ENCODE measurements around the gene TOMM34.

- TF ChIP-seq CTCF (conservative IDR thresholded peaks at IDR 0.05 in 1 of 2, IDR thresholded peaks at IDR 0.05 in 1 of 2; ENCODE audit: low read depth in 1 of 2, low read length in 2 of 2) (no peak), EZH2 (IDR thresholded peaks at IDR 0.05; ENCODE audit: low read length, missing control alignments) (no peak)
Observed at GRCh38 chr20:44993343-44993742, 33.1 kb upstream of the TOMM34 start.
